HEK293 (cell line): Measurements from ENCODE around the gene MPPED2.

ENCODE experiments used
- CTCF ChIA-PET: fragments of 350-600 bp; formaldehyde crosslinking; extraction: SDS; loops from one replicate; lab custom pipeline; 2021; ENCODE audit warnings: antibody characterized with exemption; lab: Yijun Ruan, JAX
- POLR2A ChIA-PET: fragments of 300-600 bp; formaldehyde crosslinking; extraction: SDS; loops from one replicate; lab custom pipeline; 2020; ENCODE audit warnings: antibody characterized with exemption, inconsistent platforms; lab: Yijun Ruan, JAX
- H3K27ac ChIP-seq: fragments of 200-500 bp; sonication (Bioruptor generic); 2 replicates; pipeline ENCODE4 v1.5.1; 2014; ENCODE audit warnings: low read depth, low read length, control low read depth, inconsistent platforms; ENCODE audit errors: extremely low read depth
- H3K36me3 ChIP-seq, 2 experiments: fragments of 200-500 bp in 1 of 2; sonication (Bioruptor generic) in 1 of 2; 1 replicate in 1 of 2; 2 replicates in 1 of 2; pipeline ENCODE4 v1.5.1; 2014 to 2017; ENCODE audit warnings: inconsistent platforms in 2 of 2, low read length in 2 of 2; ENCODE audit not compliant: control insufficient read depth in 2 of 2, insufficient read depth in 1 of 2
- H3K4me1 ChIP-seq: fragments of 200-500 bp; sonication (Bioruptor generic); 2 replicates; pipeline ENCODE4 v1.5.1; 2014; ENCODE audit warnings: mild to moderate bottlenecking, low read length, inconsistent platforms; ENCODE audit not compliant: control insufficient read depth, insufficient read depth
- H3K4me3 ChIP-seq: 2 replicates; pipeline ENCODE4 v1.5.1; 2011; ENCODE audit warnings: low read depth, mild to moderate bottlenecking, control low read depth, low read length, moderate library complexity
- H3K9me3 ChIP-seq: fragments of 200-500 bp; sonication (Bioruptor generic); 2 replicates; pipeline ENCODE4 v1.5.1; 2014; ENCODE audit warnings: low read depth, low read length, inconsistent platforms; ENCODE audit not compliant: control insufficient read depth, insufficient read depth
- GLI2 ChIP-seq: fragments of 450-650 bp; formaldehyde crosslinking; IDR thresholded peaks from 2 replicates; pipeline ENCODE4; 2017; ENCODE audit warnings: missing biosample characterization, missing genetic modification characterization, low read depth, borderline replicate concordance
- HOXC10 ChIP-seq: sonication (generic); formaldehyde crosslinking; IDR thresholded peaks from 2 replicates; pipeline ENCODE4 v1.8.1; 2023; ENCODE audit warnings: mild to moderate bottlenecking, missing genetic modification reagents
- HOXD13 ChIP-seq: sonication (generic); formaldehyde crosslinking; IDR thresholded peaks from 2 replicates; pipeline ENCODE4 v1.8.0; 2022; ENCODE audit warnings: missing genetic modification reagents, borderline replicate concordance
- MEIS1 ChIP-seq: sonication (generic); formaldehyde crosslinking; IDR thresholded peaks from 2 replicates; pipeline ENCODE4 v1.8.1; 2022; ENCODE audit warnings: missing genetic modification reagents, mild to moderate bottlenecking, borderline replicate concordance
- OSR2 ChIP-seq: fragments of 450-650 bp; formaldehyde crosslinking; IDR thresholded peaks from 2 replicates; pipeline ENCODE4 v1.5.1; 2016; ENCODE audit warnings: missing biosample characterization, missing genetic modification characterization
- PRDM1 ChIP-seq: fragments of 450-650 bp; formaldehyde crosslinking; IDR thresholded peaks from 2 replicates; pipeline ENCODE4; 2016; ENCODE audit warnings: missing biosample characterization, missing genetic modification characterization
- WT1 ChIP-seq: fragments of 450-650 bp; formaldehyde crosslinking; IDR thresholded peaks from 2 replicates; pipeline ENCODE4 v1.5.1; 2016; ENCODE audit warnings: missing biosample characterization, missing genetic modification characterization
- ZBTB7A ChIP-seq: fragments of 450-650 bp; formaldehyde crosslinking; IDR thresholded peaks from 2 replicates; pipeline ENCODE4 v1.5.1; 2016; ENCODE audit warnings: low read depth, missing biosample characterization, missing genetic modification characterization
- ZFHX2 ChIP-seq: fragments of 450-650 bp; formaldehyde crosslinking; conservative IDR thresholded peaks from 2 replicates; pipeline ENCODE4 v1.5.1; 2016; ENCODE audit warnings: missing biosample characterization, missing genetic modification characterization
- ZNF132 ChIP-seq: fragments of 450-650 bp; formaldehyde crosslinking; IDR thresholded peaks from 2 replicates; pipeline ENCODE4 v1.5.1; 2017; ENCODE audit warnings: missing biosample characterization, missing genetic modification characterization, borderline replicate concordance
- ZNF140 ChIP-seq: fragments of 450-650 bp; formaldehyde crosslinking; IDR thresholded peaks from 2 replicates; pipeline ENCODE4 v1.5.1; 2016; ENCODE audit warnings: missing biosample characterization, missing genetic modification characterization
- ZNF19 ChIP-seq: fragments of 450-650 bp; formaldehyde crosslinking; IDR thresholded peaks from 2 replicates; pipeline ENCODE4; 2016; ENCODE audit warnings: missing biosample characterization, missing genetic modification characterization, low read depth
- ZNF2 ChIP-seq: fragments of 450-650 bp; formaldehyde crosslinking; IDR thresholded peaks from 2 replicates; pipeline ENCODE4 v1.5.1; 2016; ENCODE audit warnings: missing biosample characterization, missing genetic modification characterization
- ZNF202 ChIP-seq: fragments of 450-650 bp; formaldehyde crosslinking; IDR thresholded peaks from 2 replicates; pipeline ENCODE4 v1.5.1; 2016; ENCODE audit warnings: missing biosample characterization, missing genetic modification characterization, borderline replicate concordance
- ZNF510 ChIP-seq: fragments of 450-650 bp; formaldehyde crosslinking; IDR thresholded peaks from 2 replicates; pipeline ENCODE4 v1.5.1; 2018; ENCODE audit warnings: mild to moderate bottlenecking, missing genetic modification characterization, missing biosample characterization; ENCODE audit not compliant: insufficient replicate concordance
- ZNF529 ChIP-seq: fragments of 450-650 bp; formaldehyde crosslinking; IDR thresholded peaks from 2 replicates; pipeline ENCODE4 v1.5.1; 2017; ENCODE audit warnings: missing genetic modification characterization, missing biosample characterization; ENCODE audit not compliant: insufficient replicate concordance
- ZNF830 ChIP-seq: fragments of 450-650 bp; IDR thresholded peaks from 2 replicates; pipeline ENCODE4 v1.5.0; 2018; ENCODE audit warnings: missing biosample characterization, missing genetic modification characterization, low read depth, mild to moderate bottlenecking, moderate library complexity
- ZSCAN23 ChIP-seq: fragments of 450-650 bp; formaldehyde crosslinking; IDR thresholded peaks from 2 replicates; pipeline ENCODE4 v1.5.1; 2016; ENCODE audit warnings: missing biosample characterization, missing genetic modification characterization
- TF ChIP-seq, protein P1 (sequence below): fragments of 450-650 bp; formaldehyde crosslinking; conservative IDR thresholded peaks from 2 replicates; pipeline ENCODE4 v1.5.1; 2016; ENCODE audit warnings: low read depth, missing biosample characterization, missing genetic modification characterization
- TF ChIP-seq, protein P2 (sequence below): fragments of 450-650 bp; formaldehyde crosslinking; IDR thresholded peaks from 2 replicates; pipeline ENCODE4 v1.5.1; 2016; ENCODE audit warnings: missing biosample characterization, missing genetic modification characterization, borderline replicate concordance
- TF ChIP-seq, protein P3 (sequence below): fragments of 450-650 bp; formaldehyde crosslinking; IDR thresholded peaks from 2 replicates; pipeline ENCODE4 v1.5.1; 2016; ENCODE audit warnings: missing biosample characterization, missing genetic modification characterization
- TF ChIP-seq, protein P4 (sequence below): fragments of 450-650 bp; formaldehyde crosslinking; IDR thresholded peaks from 2 replicates; pipeline ENCODE4 v1.5.1; 2016; ENCODE audit warnings: missing biosample characterization, missing genetic modification characterization
- TF ChIP-seq, protein P5 (sequence below): fragments of 450-650 bp; formaldehyde crosslinking; IDR thresholded peaks from 2 replicates; pipeline ENCODE4 v1.5.1; 2016; ENCODE audit warnings: missing biosample characterization, missing genetic modification characterization

Gene MPPED2

DNA sequence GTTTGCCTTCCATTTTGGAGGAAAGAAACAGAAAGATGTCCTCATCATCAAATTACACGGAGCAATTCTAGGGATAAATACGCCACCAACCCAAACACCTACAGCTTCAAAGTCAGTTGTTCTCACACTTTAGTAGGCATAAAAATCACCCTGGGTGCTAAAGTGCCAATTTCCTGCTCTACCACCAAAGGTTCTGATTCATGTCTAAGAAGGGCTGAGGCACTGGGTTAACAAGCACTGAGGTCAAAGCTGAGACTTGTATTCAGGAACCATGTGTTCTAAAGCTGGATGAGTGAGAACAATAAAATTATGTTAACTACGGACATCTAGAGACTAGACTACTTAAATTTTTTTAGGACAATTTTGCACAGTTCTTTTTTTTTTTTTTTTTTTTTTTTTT is 127.6 kb downstream of the MPPED2 start (continued):
- TF ChIP-seq, protein P1, sequence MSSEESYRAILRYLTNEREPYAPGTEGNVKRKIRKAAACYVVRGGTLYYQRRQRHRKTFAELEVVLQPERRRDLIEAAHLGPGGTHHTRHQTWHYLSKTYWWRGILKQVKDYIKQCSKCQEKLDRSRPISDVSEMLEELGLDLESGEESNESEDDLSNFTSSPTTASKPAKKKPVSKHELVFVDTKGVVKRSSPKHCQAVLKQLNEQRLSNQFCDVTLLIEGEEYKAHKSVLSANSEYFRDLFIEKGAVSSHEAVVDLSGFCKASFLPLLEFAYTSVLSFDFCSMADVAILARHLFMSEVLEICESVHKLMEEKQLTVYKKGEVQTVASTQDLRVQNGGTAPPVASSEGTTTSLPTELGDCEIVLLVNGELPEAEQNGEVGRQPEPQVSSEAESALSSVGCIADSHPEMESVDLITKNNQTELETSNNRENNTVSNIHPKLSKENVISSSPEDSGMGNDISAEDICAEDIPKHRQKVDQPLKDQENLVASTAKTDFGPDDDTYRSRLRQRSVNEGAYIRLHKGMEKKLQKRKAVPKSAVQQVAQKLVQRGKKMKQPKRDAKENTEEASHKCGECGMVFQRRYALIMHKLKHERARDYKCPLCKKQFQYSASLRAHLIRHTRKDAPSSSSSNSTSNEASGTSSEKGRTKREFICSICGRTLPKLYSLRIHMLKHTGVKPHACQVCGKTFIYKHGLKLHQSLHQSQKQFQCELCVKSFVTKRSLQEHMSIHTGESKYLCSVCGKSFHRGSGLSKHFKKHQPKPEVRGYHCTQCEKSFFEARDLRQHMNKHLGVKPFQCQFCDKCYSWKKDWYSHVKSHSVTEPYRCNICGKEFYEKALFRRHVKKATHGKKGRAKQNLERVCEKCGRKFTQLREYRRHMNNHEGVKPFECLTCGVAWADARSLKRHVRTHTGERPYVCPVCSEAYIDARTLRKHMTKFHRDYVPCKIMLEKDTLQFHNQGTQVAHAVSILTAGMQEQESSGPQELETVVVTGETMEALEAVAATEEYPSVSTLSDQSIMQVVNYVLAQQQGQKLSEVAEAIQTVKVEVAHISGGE: no peak
- TF ChIP-seq GLI2 (tag by site-specific recombination) (no peak), ZBTB7A (tag by site-specific recombination) (no peak), ZNF140 (tag by site-specific recombination) (no peak), OSR2 (tag by site-specific recombination) (no peak), ZNF132 (tag by site-specific recombination) (no peak), HOXC10 (CRISPR knock-in tag) (no peak), ZSCAN23 (tag by site-specific recombination) (no peak)
- TF ChIP-seq, protein P2, sequence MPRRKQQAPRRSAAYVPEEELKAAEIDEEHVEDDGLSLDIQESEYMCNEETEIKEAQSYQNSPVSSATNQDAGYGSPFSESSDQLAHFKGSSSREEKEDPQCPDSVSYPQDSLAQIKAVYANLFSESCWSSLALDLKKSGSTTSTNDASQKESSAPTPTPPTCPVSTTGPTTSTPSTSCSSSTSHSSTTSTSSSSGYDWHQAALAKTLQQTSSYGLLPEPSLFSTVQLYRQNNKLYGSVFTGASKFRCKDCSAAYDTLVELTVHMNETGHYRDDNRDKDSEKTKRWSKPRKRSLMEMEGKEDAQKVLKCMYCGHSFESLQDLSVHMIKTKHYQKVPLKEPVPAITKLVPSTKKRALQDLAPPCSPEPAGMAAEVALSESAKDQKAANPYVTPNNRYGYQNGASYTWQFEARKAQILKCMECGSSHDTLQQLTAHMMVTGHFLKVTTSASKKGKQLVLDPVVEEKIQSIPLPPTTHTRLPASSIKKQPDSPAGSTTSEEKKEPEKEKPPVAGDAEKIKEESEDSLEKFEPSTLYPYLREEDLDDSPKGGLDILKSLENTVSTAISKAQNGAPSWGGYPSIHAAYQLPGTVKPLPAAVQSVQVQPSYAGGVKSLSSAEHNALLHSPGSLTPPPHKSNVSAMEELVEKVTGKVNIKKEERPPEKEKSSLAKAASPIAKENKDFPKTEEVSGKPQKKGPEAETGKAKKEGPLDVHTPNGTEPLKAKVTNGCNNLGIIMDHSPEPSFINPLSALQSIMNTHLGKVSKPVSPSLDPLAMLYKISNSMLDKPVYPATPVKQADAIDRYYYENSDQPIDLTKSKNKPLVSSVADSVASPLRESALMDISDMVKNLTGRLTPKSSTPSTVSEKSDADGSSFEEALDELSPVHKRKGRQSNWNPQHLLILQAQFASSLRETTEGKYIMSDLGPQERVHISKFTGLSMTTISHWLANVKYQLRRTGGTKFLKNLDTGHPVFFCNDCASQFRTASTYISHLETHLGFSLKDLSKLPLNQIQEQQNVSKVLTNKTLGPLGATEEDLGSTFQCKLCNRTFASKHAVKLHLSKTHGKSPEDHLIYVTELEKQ (tag by site-specific recombination): no peak

DNA sequence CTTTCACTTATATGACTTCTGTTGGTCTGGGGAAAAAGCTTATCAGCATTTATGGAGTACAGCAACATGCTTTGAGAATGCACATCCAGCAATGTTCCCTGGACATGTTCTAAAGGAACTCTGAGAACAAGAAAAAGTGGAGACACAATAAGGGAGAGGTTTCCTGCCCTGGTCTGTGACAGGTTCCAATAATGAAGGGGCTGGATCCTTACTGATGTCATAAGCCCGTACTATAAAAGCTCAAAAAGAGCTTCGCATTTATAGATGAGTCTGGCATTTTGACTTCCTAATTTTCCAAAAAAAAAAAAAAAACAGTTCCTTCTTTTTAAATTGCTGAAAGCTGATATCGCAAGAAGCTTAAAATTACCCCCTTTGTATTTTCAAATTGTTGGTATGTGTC is 129.1 kb downstream of the MPPED2 start:
- H3K27ac ChIP-seq: no peak overlapping the region
- POLR2A ChIA-PET: no interaction called here
- TF ChIP-seq MEIS1 (CRISPR knock-in tag) (no peak), ZNF2 (no peak), ZNF529 (tag by site-specific recombination) (no peak), ZNF19 (no peak), ZNF202 (tag by site-specific recombination) (no peak), PRDM1 (tag by site-specific recombination) (no peak), ZNF830 (tag by site-specific recombination) (no peak), ZFHX2 (no peak), HOXD13 (no peak), ZNF510 (no peak), WT1 (no peak)
- TF ChIP-seq, protein P3, sequence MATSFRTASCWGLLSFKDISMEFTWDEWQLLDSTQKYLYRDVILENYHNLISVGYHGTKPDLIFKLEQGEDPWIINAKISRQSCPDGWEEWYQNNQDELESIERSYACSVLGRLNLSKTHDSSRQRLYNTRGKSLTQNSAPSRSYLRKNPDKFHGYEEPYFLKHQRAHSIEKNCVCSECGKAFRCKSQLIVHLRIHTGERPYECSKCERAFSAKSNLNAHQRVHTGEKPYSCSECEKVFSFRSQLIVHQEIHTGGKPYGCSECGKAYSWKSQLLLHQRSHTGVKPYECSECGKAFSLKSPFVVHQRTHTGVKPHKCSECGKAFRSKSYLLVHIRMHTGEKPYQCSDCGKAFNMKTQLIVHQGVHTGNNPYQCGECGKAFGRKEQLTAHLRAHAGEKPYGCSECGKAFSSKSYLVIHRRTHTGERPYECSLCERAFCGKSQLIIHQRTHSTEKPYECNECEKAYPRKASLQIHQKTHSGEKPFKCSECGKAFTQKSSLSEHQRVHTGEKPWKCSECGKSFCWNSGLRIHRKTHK: no peak
- TF ChIP-seq, protein P4, sequence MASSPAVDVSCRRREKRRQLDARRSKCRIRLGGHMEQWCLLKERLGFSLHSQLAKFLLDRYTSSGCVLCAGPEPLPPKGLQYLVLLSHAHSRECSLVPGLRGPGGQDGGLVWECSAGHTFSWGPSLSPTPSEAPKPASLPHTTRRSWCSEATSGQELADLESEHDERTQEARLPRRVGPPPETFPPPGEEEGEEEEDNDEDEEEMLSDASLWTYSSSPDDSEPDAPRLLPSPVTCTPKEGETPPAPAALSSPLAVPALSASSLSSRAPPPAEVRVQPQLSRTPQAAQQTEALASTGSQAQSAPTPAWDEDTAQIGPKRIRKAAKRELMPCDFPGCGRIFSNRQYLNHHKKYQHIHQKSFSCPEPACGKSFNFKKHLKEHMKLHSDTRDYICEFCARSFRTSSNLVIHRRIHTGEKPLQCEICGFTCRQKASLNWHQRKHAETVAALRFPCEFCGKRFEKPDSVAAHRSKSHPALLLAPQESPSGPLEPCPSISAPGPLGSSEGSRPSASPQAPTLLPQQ (tag by site-specific recombination): no peak
- TF ChIP-seq, protein P5, sequence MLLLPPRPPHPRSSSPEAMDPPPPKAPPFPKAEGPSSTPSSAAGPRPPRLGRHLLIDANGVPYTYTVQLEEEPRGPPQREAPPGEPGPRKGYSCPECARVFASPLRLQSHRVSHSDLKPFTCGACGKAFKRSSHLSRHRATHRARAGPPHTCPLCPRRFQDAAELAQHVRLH (tag by site-specific recombination): no peak
- TF ChIP-seq, all 188 proteins: peak for 0
- H3K9me3 ChIP-seq: no peaks in the 10 kb centered on the region
- peaks cover 14% of the 10 kb centered on the region; the same call in 1 of the 2 replicates for H3K4me1 ChIP-seq
- CTCF ChIA-PET: interaction anchor here (0.7 kb wide), 2 partner anchors 47 to 264 kb away, joined by 3 to 4 read pairs; no protein-coding TSS in a partner anchor
- H3K4me3 ChIP-seq: no peak overlapping the region
- no peaks in the 10 kb centered on the region for H3K36me3 ChIP-seq
